AG09309 (cell line): ENCODE data around the gene ILK.

ENCODE experiments used
- DNase-seq: peaks from one replicate; pipeline ENCODE4 v3.0.0-alpha.2; 2010; ENCODE audit warnings: low read depth
- H3K4me3 ChIP-seq: 2 replicates; pipeline ENCODE4 v1.5.1; 2011; ENCODE audit warnings: mild to moderate bottlenecking, low read depth, low read length, moderate library complexity; ENCODE audit not compliant: control insufficient read depth
- CTCF ChIP-seq: IDR thresholded peaks from 2 replicates; pipeline ENCODE4 v1.5.1; 2011; ENCODE audit warnings: mild to moderate bottlenecking, low read depth, low read length, inconsistent platforms; ENCODE audit not compliant: insufficient read depth, control insufficient read depth; ENCODE audit errors: missing control alignments

The ILK gene

GRCh38 chr11:6603287-6604080 is at the start of gene ILK, which contains the start of gene RRP8:
TSS of gene ILK (plus strand) at chr11:6603774. CDS start at chr11:6604272, 498 bp downstream.
TSS of gene RRP8 (minus strand) at chr11:6603616. CDS start at chr11:6603502, 114 bp downstream.
- H3K4me3 ChIP-seq = peak within 1 kb of the TSS; percentile 88
- peak; percentile 29 for TF ChIP-seq CTCF
- peak; percentile 34 for DNase-seq

- H3K4me3 ChIP-seq = no peak overlapping the region
- no peak for DNase-seq
- TF ChIP-seq CTCF = no peak
These were observed 48.5 kb upstream of the ILK start for GRCh38 chr11:6554828-6555706.

- no peak overlapping the region for H3K4me3 ChIP-seq
- no peak for TF ChIP-seq CTCF
- no peak for DNase-seq
These were observed 47.2 kb upstream of the ILK start for GRCh38 chr11:6556139-6556949.

GRCh38 chr11:6557063-6557462 is 46.5 kb upstream of the ILK start:
- no peak for DNase-seq
- no peak for TF ChIP-seq CTCF
- H3K4me3 ChIP-seq = no peak overlapping the region

GRCh38 chr11:6557761-6558674 is 45.6 kb upstream of the ILK start:
- H3K4me3 ChIP-seq = no peak overlapping the region
- no peak for DNase-seq
- no peak for TF ChIP-seq CTCF
